ENCODE results near the gene PRKAG2.

The PRKAG2 gene

DNA sequence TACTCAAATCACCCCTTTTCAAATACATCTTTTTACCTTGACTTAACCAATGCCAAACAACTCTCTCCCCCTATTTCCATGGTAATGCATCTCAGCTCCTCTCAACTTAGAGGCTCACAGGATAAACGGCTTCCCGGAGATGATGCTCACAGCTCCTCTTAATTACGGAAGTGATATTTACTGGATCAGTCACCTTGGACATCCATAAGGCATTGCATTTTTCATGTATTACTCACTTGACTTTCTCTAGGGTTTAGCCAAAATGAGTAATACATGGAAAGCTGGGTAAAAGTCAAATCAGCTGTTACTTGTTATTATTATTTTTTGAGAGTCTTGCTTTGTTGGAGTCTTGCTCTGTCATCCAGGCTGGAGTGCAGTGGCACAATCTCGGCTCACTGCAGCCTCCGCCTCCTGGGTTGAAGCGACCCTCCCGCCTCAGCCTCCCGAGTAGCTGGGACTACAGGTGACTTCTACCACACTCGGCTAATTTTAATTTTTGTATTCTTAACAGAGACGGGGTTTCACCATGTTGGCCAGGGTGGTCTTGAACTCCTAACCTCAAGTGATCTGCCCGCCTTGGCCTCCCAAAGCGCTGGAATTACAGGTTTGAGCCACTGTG, 283.9 kb downstream of the PRKAG2 start:
- no peak overlapping the region for H3K27ac ChIP-seq (ENCODE audit: low read depth, low read length)
- peaks cover 12 to 13% of the 10 kb centered on the region in 2 donors for H3K36me3 ChIP-seq (ENCODE audit: control insufficient read depth in 1 of 2, insufficient read depth in 2 of 2, low read length in 2 of 2)
- no peaks in the 10 kb centered on the region for H3K9me3 ChIP-seq (ENCODE audit: control insufficient read depth in 1 of 2, low read length in 2 of 2)

GRCh38 chr7:151592330-151592729, 284.6 kb downstream of the PRKAG2 start:
- Histone ChIP-seq H3K4me3 (ENCODE audit: low read depth in 1 of 2, low read length in 2 of 2) (no peak overlapping the region), H3K36me3 (ENCODE audit: control insufficient read depth in 1 of 2, insufficient read depth in 2 of 2, low read length in 2 of 2) (peaks cover 13 to 16% of the 10 kb centered on the region in 2 donors), H3K4me1 (ENCODE audit: control insufficient read depth in 1 of 2, insufficient read depth in 2 of 2, low read length in 2 of 2) (no peaks in the 10 kb centered on the region), H3K9me3 (ENCODE audit: control insufficient read depth in 1 of 2, low read length in 2 of 2) (no peaks in the 10 kb centered on the region), H3K9ac (ENCODE audit: low read depth in 1 of 2, low read length in 2 of 2) (no peak overlapping the region), H3K27ac (ENCODE audit: low read depth, low read length) (no peak overlapping the region), H3K27me3 (ENCODE audit: control insufficient read depth in 1 of 2, insufficient read depth in 2 of 2, low read length in 2 of 2) (no peaks in the 10 kb centered on the region)

More for the DNA sequence above, 283.9 kb downstream of the PRKAG2 start:
- no peaks in the 10 kb centered on the region for H3K4me1 ChIP-seq (ENCODE audit: control insufficient read depth in 1 of 2, insufficient read depth in 2 of 2, low read length in 2 of 2)
- H3K9ac ChIP-seq (ENCODE audit: low read depth in 1 of 2, low read length in 2 of 2), result no peak overlapping the region
- H3K4me3 ChIP-seq (ENCODE audit: low read depth in 1 of 2, low read length in 2 of 2), result no peak overlapping the region
- H3K27me3 ChIP-seq (ENCODE audit: control insufficient read depth in 1 of 2, insufficient read depth in 2 of 2, low read length in 2 of 2), result no peaks in the 10 kb centered on the region

DNA sequence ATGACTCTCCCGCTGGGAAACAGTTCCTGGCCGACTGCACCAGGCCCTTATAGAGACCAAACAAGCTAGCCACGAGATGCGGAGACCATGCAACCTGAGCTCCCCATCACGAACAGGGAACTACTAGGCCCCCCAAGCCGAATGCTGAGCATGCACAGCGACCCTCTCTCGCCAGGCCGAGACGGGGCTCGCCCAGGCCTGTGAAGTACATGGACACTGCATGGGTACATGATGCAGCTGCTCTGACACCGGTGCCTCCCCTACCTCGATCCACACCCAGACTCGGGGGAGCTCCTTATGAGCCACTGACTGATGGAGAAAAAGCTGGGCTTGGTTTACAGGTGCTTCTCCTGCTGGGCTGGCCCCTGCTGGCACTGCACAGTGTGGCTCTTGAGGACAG, 285.0 kb downstream of the PRKAG2 start:
- Histone ChIP-seq H3K36me3 (ENCODE audit: control insufficient read depth in 1 of 2, insufficient read depth in 2 of 2, low read length in 2 of 2) (peaks cover 13 to 18% of the 10 kb centered on the region in 2 donors), H3K4me3 (ENCODE audit: low read depth in 1 of 2, low read length in 2 of 2) (no peak overlapping the region), H3K9ac (ENCODE audit: low read depth in 1 of 2, low read length in 2 of 2) (no peak overlapping the region), H3K27me3 (ENCODE audit: control insufficient read depth in 1 of 2, insufficient read depth in 2 of 2, low read length in 2 of 2) (no peaks in the 10 kb centered on the region), H3K27ac (ENCODE audit: low read depth, low read length) (no peak overlapping the region), H3K4me1 (ENCODE audit: control insufficient read depth in 1 of 2, insufficient read depth in 2 of 2, low read length in 2 of 2) (no peaks in the 10 kb centered on the region), H3K9me3 (ENCODE audit: control insufficient read depth in 1 of 2, low read length in 2 of 2) (no peaks in the 10 kb centered on the region)

DNA sequence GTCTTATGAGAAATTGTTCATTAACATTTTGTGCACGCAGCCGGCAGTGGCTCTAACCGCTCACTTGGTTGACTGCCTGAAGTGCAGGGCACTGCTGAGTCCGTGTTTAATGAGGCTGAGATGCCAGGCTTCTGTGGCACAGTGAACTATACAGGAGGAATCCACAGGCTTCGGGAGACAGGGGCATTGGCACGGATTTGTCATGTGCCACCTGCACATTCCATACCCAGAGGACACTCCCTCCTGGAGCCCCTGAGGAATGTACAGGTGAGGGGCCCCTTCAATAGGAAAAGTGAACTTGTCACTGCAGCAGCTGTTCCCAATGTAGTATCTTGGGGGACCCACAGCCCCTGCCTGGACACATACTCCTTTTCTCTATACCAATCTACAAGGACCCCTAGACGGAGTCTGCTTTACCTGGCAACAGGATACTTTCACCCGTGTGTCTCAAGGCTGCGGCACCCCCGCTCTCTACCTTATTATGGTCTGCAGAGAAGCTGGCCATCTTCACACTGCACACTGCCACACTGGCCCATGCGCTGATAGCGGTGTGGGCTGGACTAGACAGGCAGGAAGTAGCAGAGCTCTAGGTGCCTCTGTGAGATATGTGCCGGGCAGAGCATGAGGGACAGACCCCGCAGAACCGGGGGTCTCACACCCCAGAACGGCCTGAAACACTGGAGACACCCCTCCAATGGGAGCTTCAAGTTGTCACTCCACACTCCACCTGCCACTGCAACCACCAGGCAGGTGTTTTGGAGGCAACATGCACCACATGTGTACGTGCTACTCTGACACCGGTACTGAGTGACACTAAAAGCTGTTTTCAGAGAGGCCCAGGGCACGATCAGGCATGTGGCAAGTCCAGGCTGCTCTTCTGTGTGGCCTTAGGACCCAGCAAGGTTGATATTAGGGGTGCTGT, 285.8 kb downstream of the PRKAG2 start:
- no peaks in the 10 kb centered on the region for H3K27me3 ChIP-seq (ENCODE audit: control insufficient read depth in 1 of 2, insufficient read depth in 2 of 2, low read length in 2 of 2)
- peaks cover 13 to 18% of the 10 kb centered on the region in 2 donors for H3K36me3 ChIP-seq (ENCODE audit: control insufficient read depth in 1 of 2, insufficient read depth in 2 of 2, low read length in 2 of 2)
- H3K9me3 ChIP-seq (ENCODE audit: control insufficient read depth in 1 of 2, low read length in 2 of 2), result no peaks in the 10 kb centered on the region
- no peak overlapping the region for H3K4me3 ChIP-seq (ENCODE audit: low read depth in 1 of 2, low read length in 2 of 2)
- H3K9ac ChIP-seq (ENCODE audit: low read depth in 1 of 2, low read length in 2 of 2), result no peak overlapping the region
- H3K4me1 ChIP-seq (ENCODE audit: control insufficient read depth in 1 of 2, insufficient read depth in 2 of 2, low read length in 2 of 2), result no peaks in the 10 kb centered on the region
- H3K27ac ChIP-seq (ENCODE audit: low read depth, low read length), result no peak overlapping the region

DNA sequence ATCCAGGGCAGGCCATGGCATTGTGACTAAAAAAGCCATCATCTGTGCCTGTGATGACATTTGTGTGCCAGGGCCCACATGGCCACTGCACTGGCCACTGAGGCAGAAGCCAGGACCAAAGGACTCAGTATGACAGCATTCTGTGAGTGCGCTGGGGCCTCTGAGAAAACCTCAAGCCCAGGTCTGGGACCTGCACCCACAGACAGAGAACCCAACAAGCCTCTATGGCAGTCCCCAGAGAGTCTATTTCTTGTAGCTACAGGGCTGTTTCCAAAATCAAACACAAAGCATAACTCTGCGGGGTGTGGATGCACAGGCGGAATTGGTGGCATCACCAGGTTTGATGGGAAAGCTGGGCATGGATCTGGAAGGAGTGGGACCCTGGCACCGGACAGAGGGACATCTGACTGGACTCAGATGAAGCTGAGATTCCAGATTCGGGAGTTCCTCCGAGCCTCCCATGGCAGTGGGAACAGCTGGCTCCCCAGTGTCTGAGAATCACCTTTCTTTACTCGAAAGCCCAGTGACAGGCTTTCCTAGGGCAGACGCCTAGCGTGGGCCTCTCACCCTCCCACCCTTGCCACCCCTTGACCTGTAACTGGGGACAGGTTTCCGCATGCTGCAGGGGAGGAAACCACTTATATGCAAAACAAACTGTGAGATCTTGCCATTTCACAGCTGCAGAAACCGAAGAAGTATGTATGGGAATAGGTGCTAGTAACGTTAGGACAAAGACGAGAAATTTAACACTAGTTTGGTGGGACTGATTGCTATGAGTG, 286.7 kb downstream of the PRKAG2 start:
- Histone ChIP-seq H3K9me3 (ENCODE audit: control insufficient read depth in 1 of 2, low read length in 2 of 2) (no peaks in the 10 kb centered on the region), H3K36me3 (ENCODE audit: control insufficient read depth in 1 of 2, insufficient read depth in 2 of 2, low read length in 2 of 2) (peaks cover 13 to 21% of the 10 kb centered on the region in 2 donors), H3K27ac (ENCODE audit: low read depth, low read length) (no peak overlapping the region), H3K4me3 (ENCODE audit: low read depth in 1 of 2, low read length in 2 of 2) (no peak overlapping the region), H3K9ac (ENCODE audit: low read depth in 1 of 2, low read length in 2 of 2) (no peak overlapping the region), H3K4me1 (ENCODE audit: control insufficient read depth in 1 of 2, insufficient read depth in 2 of 2, low read length in 2 of 2) (no peaks in the 10 kb centered on the region), H3K27me3 (ENCODE audit: control insufficient read depth in 1 of 2, insufficient read depth in 2 of 2, low read length in 2 of 2) (no peaks in the 10 kb centered on the region)

DNA sequence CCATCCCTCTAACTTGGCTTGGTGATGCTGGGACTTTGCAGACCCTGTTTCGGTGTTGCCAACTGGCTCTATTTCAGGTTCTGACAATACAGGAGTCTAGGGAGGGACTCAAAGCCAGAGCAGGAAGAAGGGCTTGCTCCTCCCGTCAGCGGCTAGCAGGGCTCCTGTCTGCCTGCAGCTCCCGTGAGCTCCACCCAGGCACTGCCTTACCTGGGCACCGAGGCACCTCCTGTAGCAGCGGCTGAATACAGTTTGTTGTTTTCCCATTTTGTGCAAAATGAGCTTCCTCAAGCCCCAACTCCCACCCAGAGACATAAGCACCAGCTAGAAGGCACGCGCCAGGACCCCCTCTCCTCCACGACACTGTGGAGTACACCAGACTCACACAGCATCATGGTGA, 287.9 kb downstream of the PRKAG2 start:
- Histone ChIP-seq H3K9me3 (ENCODE audit: control insufficient read depth in 1 of 2, low read length in 2 of 2) (no peaks in the 10 kb centered on the region), H3K9ac (ENCODE audit: low read depth in 1 of 2, low read length in 2 of 2) (no peak overlapping the region), H3K4me1 (ENCODE audit: control insufficient read depth in 1 of 2, insufficient read depth in 2 of 2, low read length in 2 of 2) (no peaks in the 10 kb centered on the region), H3K36me3 (ENCODE audit: control insufficient read depth in 1 of 2, insufficient read depth in 2 of 2, low read length in 2 of 2) (peaks cover 13 to 18% of the 10 kb centered on the region in 2 donors), H3K4me3 (ENCODE audit: low read depth in 1 of 2, low read length in 2 of 2) (no peak overlapping the region), H3K27ac (ENCODE audit: low read depth, low read length) (no peak overlapping the region), H3K27me3 (ENCODE audit: control insufficient read depth in 1 of 2, insufficient read depth in 2 of 2, low read length in 2 of 2) (no peaks in the 10 kb centered on the region)

DNA sequence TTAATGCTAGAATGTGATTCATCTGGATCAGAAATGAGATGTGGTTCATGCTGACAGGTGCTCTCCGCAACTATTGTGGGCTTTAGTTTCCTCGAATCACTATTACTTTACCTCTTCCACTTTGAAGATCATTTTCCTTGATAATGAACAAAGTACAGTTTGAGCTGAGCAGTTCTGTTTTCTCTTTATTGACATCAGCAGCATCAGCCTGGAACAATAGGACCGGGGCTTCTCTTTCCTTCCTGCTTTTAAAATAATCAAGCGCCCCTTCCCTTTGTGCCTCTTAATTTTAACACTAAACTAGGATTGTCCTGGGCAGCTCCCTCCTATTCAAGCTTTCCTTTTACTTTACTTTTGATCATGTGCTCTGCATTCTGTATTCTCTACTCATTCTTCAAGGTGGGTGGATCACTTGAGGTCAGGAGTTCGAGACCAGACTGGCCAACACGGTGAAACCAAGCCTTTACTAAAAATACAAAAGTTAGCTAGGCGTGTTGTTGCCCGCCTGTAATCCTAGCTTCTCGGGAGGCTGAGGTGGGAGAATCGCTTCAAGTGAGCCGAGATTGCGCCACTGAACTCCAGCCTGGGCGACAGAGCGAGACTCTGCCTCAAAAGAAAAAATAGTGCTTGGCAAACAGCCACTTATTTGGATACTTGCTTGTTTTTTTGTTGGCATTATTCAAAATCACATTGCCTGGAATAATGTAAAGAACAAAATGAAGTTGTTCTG, 290.2 kb downstream of the PRKAG2 start:
- H3K4me3 ChIP-seq (ENCODE audit: low read depth in 1 of 2, low read length in 2 of 2), result no peak overlapping the region

GRCh38 chr7:151585744-151586393, 291.0 kb downstream of the PRKAG2 start:
- H3K36me3 ChIP-seq (ENCODE audit: control insufficient read depth in 1 of 2, insufficient read depth in 2 of 2, low read length in 2 of 2), result peaks cover 10 to 23% of the 10 kb centered on the region in 2 donors
- H3K27me3 ChIP-seq (ENCODE audit: control insufficient read depth in 1 of 2, insufficient read depth in 2 of 2, low read length in 2 of 2), result no peaks in the 10 kb centered on the region
- H3K4me1 ChIP-seq (ENCODE audit: control insufficient read depth in 1 of 2, insufficient read depth in 2 of 2, low read length in 2 of 2), result no peaks in the 10 kb centered on the region
- H3K9me3 ChIP-seq (ENCODE audit: control insufficient read depth in 1 of 2, low read length in 2 of 2), result no peaks in the 10 kb centered on the region
- H3K4me3 ChIP-seq (ENCODE audit: low read depth in 1 of 2, low read length in 2 of 2), result no peak overlapping the region
- no peak overlapping the region for H3K9ac ChIP-seq (ENCODE audit: low read depth in 1 of 2, low read length in 2 of 2)
- H3K27ac ChIP-seq (ENCODE audit: low read depth, low read length), result no peak overlapping the region

More for the DNA sequence above, 290.2 kb downstream of the PRKAG2 start:
- H3K4me1 ChIP-seq (ENCODE audit: control insufficient read depth in 1 of 2, insufficient read depth in 2 of 2, low read length in 2 of 2), result no peaks in the 10 kb centered on the region
- H3K9ac ChIP-seq (ENCODE audit: low read depth in 1 of 2, low read length in 2 of 2), result no peak overlapping the region
- H3K36me3 ChIP-seq (ENCODE audit: control insufficient read depth in 1 of 2, insufficient read depth in 2 of 2, low read length in 2 of 2), result peaks cover 13 to 26% of the 10 kb centered on the region in 2 donors
- H3K27me3 ChIP-seq (ENCODE audit: control insufficient read depth in 1 of 2, insufficient read depth in 2 of 2, low read length in 2 of 2), result no peaks in the 10 kb centered on the region
- no peaks in the 10 kb centered on the region for H3K9me3 ChIP-seq (ENCODE audit: control insufficient read depth in 1 of 2, low read length in 2 of 2)
- no peak overlapping the region for H3K27ac ChIP-seq (ENCODE audit: low read depth, low read length)

DNA sequence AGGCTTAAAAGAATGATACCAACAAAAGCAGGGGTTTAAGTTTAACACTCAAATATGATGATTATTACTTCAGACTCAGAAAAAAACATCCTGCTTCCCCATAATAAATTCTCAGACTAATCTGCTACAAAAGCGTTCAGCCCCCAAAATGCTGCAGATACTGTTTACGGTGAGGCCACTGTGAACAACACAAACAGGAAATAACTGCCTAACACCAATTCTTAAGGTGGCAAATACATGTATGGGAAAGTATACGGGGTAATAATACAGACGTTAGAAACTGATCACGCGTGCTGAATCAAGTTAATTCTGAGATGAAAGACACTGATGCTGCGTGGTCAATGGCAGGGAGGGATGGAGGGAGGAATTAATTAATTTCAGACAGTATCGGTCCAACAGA, 295.2 kb downstream of the PRKAG2 start:
- Histone ChIP-seq H3K4me3 (ENCODE audit: low read depth in 1 of 2, low read length in 2 of 2) (no peak overlapping the region), H3K4me1 (ENCODE audit: control insufficient read depth in 1 of 2, insufficient read depth in 2 of 2, low read length in 2 of 2) (no peaks in the 10 kb centered on the region), H3K36me3 (ENCODE audit: control insufficient read depth in 1 of 2, insufficient read depth in 2 of 2, low read length in 2 of 2) (peaks cover 0 to 20% of the 10 kb centered on the region in 2 donors), H3K27me3 (ENCODE audit: control insufficient read depth in 1 of 2, insufficient read depth in 2 of 2, low read length in 2 of 2) (no peaks in the 10 kb centered on the region), H3K27ac (ENCODE audit: low read depth, low read length) (no peak overlapping the region), H3K9ac (ENCODE audit: low read depth in 1 of 2, low read length in 2 of 2) (no peak overlapping the region), H3K9me3 (ENCODE audit: control insufficient read depth in 1 of 2, low read length in 2 of 2) (peaks cover 8 to 9% of the 10 kb centered on the region in 2 donors)

All from duodenal mucosa (tissue), 2 donors.